PC-3 (cell line): ENCODE measurements around the gene CDKL5. TPM values are rescaled to one million over a fixed set of nuclear protein-coding genes. Genes with fewer than 3 reads are reported as not detected.

ENCODE experiments used
- ATAC-seq: fragments of 200-7000 bp; cut with Tn5 transposase; 2 replicates; pipeline ENCODE4 v1.9.1; 2020; ENCODE audit warnings: mild to moderate bottlenecking, moderate library complexity
- BruUV-seq: library from RNA; stranded (reverse); fragments of 400-500 nt; replicated peaks from 2 replicates; lab custom pipeline; 2021; lab: Mats Ljungman, UMichigan
- CTCF ChIA-PET: fragments of 300-600 bp; sonication (Branson Sonifier 250); formaldehyde crosslinking; loops from one replicate; lab custom pipeline; 2022; ENCODE audit warnings: antibody characterized with exemption; lab: Charles Lee
- POLR2A ChIA-PET: fragments of 300-600 bp; sonication (Branson Sonifier 250); formaldehyde crosslinking; loops from one replicate; lab custom pipeline; 2022; ENCODE audit warnings: antibody characterized with exemption; ENCODE audit not compliant: unreplicated experiment; lab: Charles Lee
- DNase-seq: peaks from one replicate; pipeline ENCODE4 v3.0.0-alpha.2; 2015
- H2AFZ ChIP-seq: fragments of 300-600 bp; sonication (generic); 2 replicates; pipeline ENCODE4 v1.6.0; 2016; ENCODE audit warnings: antibody characterized with exemption, low read length
- H3F3A ChIP-seq: fragments of 300-600 bp; sonication (generic); one replicate; pipeline ENCODE4 v1.6.0; 2017; ENCODE audit warnings: antibody characterized with exemption, low read length, control low read depth, mild to moderate bottlenecking; ENCODE audit not compliant: unreplicated experiment
- H3K27ac ChIP-seq: fragments of 300-600 bp; sonication (generic); 2 replicates; pipeline ENCODE4 v1.5.1; 2016; ENCODE audit warnings: mild to moderate bottlenecking, low read length
- H3K27me3 ChIP-seq: fragments of 300-600 bp; sonication (generic); 2 replicates; pipeline ENCODE4 v1.6.1; 2016; ENCODE audit warnings: low read length, mixed read lengths
- H3K36me3 ChIP-seq: fragments of 300-600 bp; sonication (generic); 2 replicates; pipeline ENCODE4 v1.6.1; 2016; ENCODE audit warnings: low read depth, mixed run types, low read length, mixed read lengths
- H3K4me1 ChIP-seq: fragments of 300-600 bp; sonication (generic); 2 replicates; pipeline ENCODE4 v1.5.1; 2016; ENCODE audit warnings: low read length; ENCODE audit not compliant: insufficient read depth
- H3K4me2 ChIP-seq: fragments of 300-600 bp; sonication (generic); 2 replicates; pipeline ENCODE4 v1.6.0; 2016; ENCODE audit warnings: low read length
- H3K4me3 ChIP-seq: fragments of 300-600 bp; sonication (generic); 2 replicates; pipeline ENCODE4 v1.5.1; 2016; ENCODE audit warnings: mild to moderate bottlenecking, low read length, mixed read lengths
- H3K79me2 ChIP-seq: fragments of 300-600 bp; sonication (generic); 2 replicates; pipeline ENCODE4 v1.6.1; 2017; ENCODE audit warnings: low read length, mixed read lengths
- H3K9ac ChIP-seq: fragments of 300-600 bp; sonication (generic); 2 replicates; pipeline ENCODE4 v1.6.0; 2016; ENCODE audit warnings: mild to moderate bottlenecking, low read length
- H3K9me2 ChIP-seq: fragments of 300-600 bp; sonication (generic); replicated peaks from 2 replicates; pipeline ENCODE4 v1.6.1; 2016; ENCODE audit warnings: mixed run types, low read length, mixed read lengths
- H3K9me3 ChIP-seq: fragments of 300-600 bp; sonication (generic); 2 replicates; pipeline ENCODE4 v1.6.1; 2016; ENCODE audit warnings: low read length, mixed read lengths
- H4K20me1 ChIP-seq: fragments of 300-600 bp; sonication (generic); 2 replicates; pipeline ENCODE4 v1.6.1; 2016; ENCODE audit warnings: low read length, mixed read lengths
- CTCF ChIP-seq: fragments of 300-600 bp; sonication (generic); conservative IDR thresholded peaks from 2 replicates; pipeline ENCODE4 v1.5.1; 2017; ENCODE audit warnings: antibody characterized with exemption, low read depth, mild to moderate bottlenecking, low read length
- EZH2 ChIP-seq: fragments of 300-600 bp; sonication (generic); IDR thresholded peaks from one replicate; pipeline ENCODE4 v1.6.1; 2017; ENCODE audit warnings: antibody characterized with exemption, mild to moderate bottlenecking, low read length; ENCODE audit not compliant: unreplicated experiment
- EZH2phosphoT487 ChIP-seq: fragments of 300-600 bp; sonication (generic); IDR thresholded peaks from 2 replicates; pipeline ENCODE4 v1.6.1; 2018; ENCODE audit warnings: mild to moderate bottlenecking, antibody characterized with exemption, low read length, borderline replicate concordance
- intact Hi-C: fragments of 100-400 bp; cut with micrococcal nuclease; formaldehyde crosslinking; loops from 2 replicates; pipeline ENCODE4 v1.9.0; 2023
- total RNA-seq: library from RNA; depleted of rRNA; stranded (reverse); fragments of >200 nt; gene quantifications from 2 replicates; pipeline ENCODE4 v1.2.3, GENCODE V29; 2014

CDKL5 gene
- total RNA-seq, 1 experiment from 2014 or later = 2.9 TPM

GRCh38 chrX:18436017-18436416 is 10.6 kb downstream of the CDKL5 start:
- Histone ChIP-seq H3K4me2 (no peak overlapping the region), H3K27me3 (no peaks in the 10 kb centered on the region), H3F3A (no peaks in the 10 kb centered on the region), H3K4me3 (no peak overlapping the region), H3K27ac (no peak overlapping the region), H4K20me1 (no peaks in the 10 kb centered on the region), H3K79me2 (no peaks in the 10 kb centered on the region), H3K36me3 (no peaks in the 10 kb centered on the region), H3K9me3 (no peaks in the 10 kb centered on the region), H3K4me1 (0 out of 2 replicates have a peak, but pooled peaks cover 5% of the 10 kb centered on the region), H3K9ac (no peak overlapping the region), H2AFZ (no peak overlapping the region), H3K9me2 (no peaks in the 10 kb centered on the region)
- ChIA-PET POLR2A (no interaction called here), CTCF (no interaction called here)
- ATAC-seq (no peak), DNase-seq (no peak)
- TF ChIP-seq EZH2phosphoT487 = no peak
- TF ChIP-seq CTCF = no peak
- TF ChIP-seq EZH2 = no peak
- intact Hi-C loops = no loop called here
- BruUV-seq = no TSS peak

- DNase-seq (no peak), ATAC-seq (no peak)
- Histone ChIP-seq H3K4me1 (no peaks in the 10 kb centered on the region), H2AFZ (no peak overlapping the region), H3K27ac (no peak overlapping the region), H3F3A (no peaks in the 10 kb centered on the region), H3K9me2 (no peaks in the 10 kb centered on the region), H4K20me1 (no peaks in the 10 kb centered on the region), H3K9me3 (no peaks in the 10 kb centered on the region), H3K4me2 (no peak overlapping the region), H3K36me3 (no peaks in the 10 kb centered on the region), H3K79me2 (no peaks in the 10 kb centered on the region), H3K27me3 (no peaks in the 10 kb centered on the region), H3K4me3 (no peak overlapping the region), H3K9ac (no peak overlapping the region)
- BruUV-seq = no TSS peak
- intact Hi-C loops = no loop called here
- TF ChIP-seq EZH2 = no peak
- no peak for TF ChIP-seq CTCF
- no peak for TF ChIP-seq EZH2phosphoT487
- CTCF ChIA-PET = no interaction called here
- POLR2A ChIA-PET = no interaction called here
Measured at GRCh38 chrX:18440835-18441234, 15.4 kb downstream of the CDKL5 start.

- ATAC-seq = no peak
- BruUV-seq = no TSS peak
- intact Hi-C loops = no loop called here
Measured at GRCh38 chrX:18441780-18442367, 16.5 kb downstream of the CDKL5 start.

More at GRCh38 chrX:18441780-18442367, 16.5 kb downstream of the CDKL5 start:
- no peaks in the 10 kb centered on the region for H3K27me3 ChIP-seq
- no peaks in the 10 kb centered on the region for H3K36me3 ChIP-seq
- ChIA-PET POLR2A (no interaction called here), CTCF (no interaction called here)
- no peak overlapping the region for H3K4me3 ChIP-seq
- no peaks in the 10 kb centered on the region for H3K4me1 ChIP-seq
- H3K9me3 ChIP-seq = no peaks in the 10 kb centered on the region
- H3K9ac ChIP-seq = no peak overlapping the region
- no peaks in the 10 kb centered on the region for H4K20me1 ChIP-seq
- DNase-seq = no peak
- no peaks in the 10 kb centered on the region for H3F3A ChIP-seq
- H3K9me2 ChIP-seq = no peaks in the 10 kb centered on the region
- H2AFZ ChIP-seq = no peak overlapping the region
- TF ChIP-seq EZH2 (no peak), EZH2phosphoT487 (no peak), CTCF (no peak)
- H3K4me2 ChIP-seq = no peak overlapping the region
- no peak overlapping the region for H3K27ac ChIP-seq
- H3K79me2 ChIP-seq = no peaks in the 10 kb centered on the region
